Suprapubic skin (tissue), 4 donors: ENCODE data around the gene RMND1.

Experiments used
- POLR2A ChIP-seq, 2 donors: fragments of 450-650 bp; IDR thresholded peaks; one replicate each; pipeline ENCODE4 v1.6.1; 2017; ENCODE audit warnings: antibody characterized with exemption in 2 of 2, mild to moderate bottlenecking in 2 of 2, moderate library complexity in 2 of 2
- POLR2AphosphoS5 ChIP-seq, 3 donors: sonication (generic); formaldehyde crosslinking; IDR thresholded peaks; one replicate each; pipeline ENCODE4 v1.6.1; 2017; ENCODE audit warnings: antibody characterized with exemption in 3 of 3
- TF ChIP-seq, protein P1 (sequence below), 2 donors: fragments of 200-600 bp in 1 of 2; fragments of 450-650 bp in 1 of 2; sonication (generic) in 1 of 2; IDR thresholded peaks; one replicate each; pipeline ENCODE4 v1.5.1; 2016 to 2019; ENCODE audit warnings: antibody characterized with exemption in 2 of 2, mild to moderate bottlenecking in 1 of 2, moderate library complexity in 1 of 2

DNA sequence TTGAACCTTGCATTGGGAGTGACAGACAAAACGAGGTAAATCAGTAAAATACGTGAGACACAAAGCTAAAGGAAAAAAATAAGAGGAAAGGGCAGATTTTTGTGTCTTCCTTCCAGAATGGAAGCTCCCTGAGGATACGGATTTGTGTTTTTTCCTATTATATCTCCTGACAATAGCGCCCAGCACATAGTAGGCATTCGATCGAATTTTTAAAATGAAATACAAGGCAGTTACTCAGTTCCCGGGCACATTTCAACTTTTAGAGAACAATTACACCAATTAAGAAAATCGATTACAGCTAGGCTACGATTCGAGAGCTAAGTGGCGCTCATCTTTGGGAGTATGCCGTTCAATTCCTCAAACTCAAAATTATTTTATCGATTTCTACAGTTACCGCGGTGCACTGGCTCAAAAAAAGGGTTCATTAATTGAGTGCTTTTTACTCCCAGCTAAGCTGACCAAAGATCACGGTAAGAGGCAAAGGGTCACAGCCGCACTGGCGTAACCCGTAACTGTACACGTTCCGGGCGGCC, 443 bp downstream of the RMND1 start:
- TF ChIP-seq, protein P1, sequence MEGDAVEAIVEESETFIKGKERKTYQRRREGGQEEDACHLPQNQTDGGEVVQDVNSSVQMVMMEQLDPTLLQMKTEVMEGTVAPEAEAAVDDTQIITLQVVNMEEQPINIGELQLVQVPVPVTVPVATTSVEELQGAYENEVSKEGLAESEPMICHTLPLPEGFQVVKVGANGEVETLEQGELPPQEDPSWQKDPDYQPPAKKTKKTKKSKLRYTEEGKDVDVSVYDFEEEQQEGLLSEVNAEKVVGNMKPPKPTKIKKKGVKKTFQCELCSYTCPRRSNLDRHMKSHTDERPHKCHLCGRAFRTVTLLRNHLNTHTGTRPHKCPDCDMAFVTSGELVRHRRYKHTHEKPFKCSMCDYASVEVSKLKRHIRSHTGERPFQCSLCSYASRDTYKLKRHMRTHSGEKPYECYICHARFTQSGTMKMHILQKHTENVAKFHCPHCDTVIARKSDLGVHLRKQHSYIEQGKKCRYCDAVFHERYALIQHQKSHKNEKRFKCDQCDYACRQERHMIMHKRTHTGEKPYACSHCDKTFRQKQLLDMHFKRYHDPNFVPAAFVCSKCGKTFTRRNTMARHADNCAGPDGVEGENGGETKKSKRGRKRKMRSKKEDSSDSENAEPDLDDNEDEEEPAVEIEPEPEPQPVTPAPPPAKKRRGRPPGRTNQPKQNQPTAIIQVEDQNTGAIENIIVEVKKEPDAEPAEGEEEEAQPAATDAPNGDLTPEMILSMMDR (IDR thresholded peaks at IDR 0.05), result no peak
- TF ChIP-seq POLR2A (IDR thresholded peaks at IDR 0.05) (no peak), POLR2AphosphoS5 (IDR thresholded peaks at IDR 0.05) (no peak)
